ENCODE data around the gene MANBA. TPM values are rescaled to one million over a fixed set of nuclear protein-coding genes. Genes with fewer than 3 reads are reported as not detected.

Gene MANBA
- total RNA-seq, 1 experiment from 2014 or later, result 21.4 TPM

GRCh38 chr4:102787096-102787881 is 26.5 kb upstream of the MANBA start:
- Mint-ChIP-seq H3K9me3 (no peaks in the 10 kb centered on the region; a peak in 1 of 5 replicates), H3K4me1 (no peaks in the 10 kb centered on the region), H3K4me3 (no peak overlapping the region), H3K36me3 (ENCODE audit: insufficient read depth in 1 of 3, low read depth in 3 of 3) (peaks cover 0 to 4% (median 2%) of the 10 kb centered on the region in 3 experiments; a peak in 3 of 7 replicates), H3K27ac (no peak overlapping the region), H3K27me3 (ENCODE audit: low read depth) (no peaks in the 10 kb centered on the region)
- TF ChIP-seq CTCF (conservative IDR thresholded peaks at IDR 0.05), result no peak
- Histone ChIP-seq H2BK20ac (ENCODE audit: low read depth, low read length, poor library complexity, severe bottlenecking) (no peak overlapping the region), H3K23ac (ENCODE audit: insufficient read length, low read depth, low read length) (no peak overlapping the region), H3K14ac (ENCODE audit: insufficient read depth, low read length) (no peak overlapping the region), H3K79me2 (ENCODE audit: insufficient read depth, low read length) (no peaks in the 10 kb centered on the region), H3K79me1 (ENCODE audit: insufficient read depth, low read depth, low read length, poor library complexity, severe bottlenecking) (no peaks in the 10 kb centered on the region), H3T11ph (ENCODE audit: low read length) (no peak overlapping the region), H2AFZ (ENCODE audit: low read length) (no peak overlapping the region), H3K9me3 (ENCODE audit: control insufficient read depth, low read depth, low read length) (no peaks in the 10 kb centered on the region), H2BK5ac (ENCODE audit: insufficient read length, low read length) (no peak overlapping the region), H4K8ac (replicated peaks; ENCODE audit: insufficient read length, low read depth, low read length) (no peak overlapping the region), H3K27ac (ENCODE audit: insufficient read length, low read depth, low read length) (no peak overlapping the region), H3K4ac (ENCODE audit: low read depth, low read length) (no peak overlapping the region), H3K18ac (ENCODE audit: insufficient read length, low read depth, low read length) (no peak overlapping the region), H3K4me1 (ENCODE audit: insufficient read depth, low read length) (no peaks in the 10 kb centered on the region), H3K23me2 (ENCODE audit: insufficient read length, low read depth, low read length, poor library complexity, severe bottlenecking) (no peaks in the 10 kb centered on the region), H2BK12ac (ENCODE audit: insufficient read length, low read depth, low read length) (no peak overlapping the region), H2BK15ac (ENCODE audit: low read depth, low read length) (no peak overlapping the region), H3K4me2 (ENCODE audit: insufficient read depth, insufficient read length, low read length) (no peak overlapping the region), H3K9ac (ENCODE audit: extremely low read depth, insufficient read length, low read length) (no peak overlapping the region), H3K56ac (ENCODE audit: insufficient read length, low read depth, low read length) (no peak overlapping the region), H2BK120ac (ENCODE audit: low read depth, low read length, poor library complexity, severe bottlenecking) (no peak overlapping the region), H4K5ac (ENCODE audit: insufficient read length, low read depth, low read length) (no peak overlapping the region), H4K91ac (ENCODE audit: insufficient read length, low read depth, low read length) (no peak overlapping the region), H3K27me3 (ENCODE audit: insufficient read depth, low read length) (no peaks in the 10 kb centered on the region), H2AK5ac (ENCODE audit: insufficient read length, low read length) (no peak overlapping the region), H4K20me1 (ENCODE audit: control insufficient read depth, insufficient read depth, insufficient read length) (no peaks in the 10 kb centered on the region)
- no CpG with 5 or more reads among the region's 7 CpGs for WGBS (ENCODE audit: extremely low coverage, insufficient read length, low lambda C conversion rate)
- DNase-seq, result no peak
